HepG2 (cell line): ENCODE data around the gene EVA1A.

Experiments used
- TF ChIP-seq, protein P1 (sequence below): sonication (generic); formaldehyde crosslinking; IDR thresholded peaks from 2 replicates; pipeline ENCODE4 v1.5.0; 2020; ENCODE audit warnings: mild to moderate bottlenecking, missing genetic modification reagents, moderate library complexity
- TF ChIP-seq, protein P2 (sequence below): sonication (generic); formaldehyde crosslinking; IDR thresholded peaks from 2 replicates; pipeline ENCODE4 v1.4.0; 2020; ENCODE audit warnings: mild to moderate bottlenecking, missing genetic modification reagents

DNA sequence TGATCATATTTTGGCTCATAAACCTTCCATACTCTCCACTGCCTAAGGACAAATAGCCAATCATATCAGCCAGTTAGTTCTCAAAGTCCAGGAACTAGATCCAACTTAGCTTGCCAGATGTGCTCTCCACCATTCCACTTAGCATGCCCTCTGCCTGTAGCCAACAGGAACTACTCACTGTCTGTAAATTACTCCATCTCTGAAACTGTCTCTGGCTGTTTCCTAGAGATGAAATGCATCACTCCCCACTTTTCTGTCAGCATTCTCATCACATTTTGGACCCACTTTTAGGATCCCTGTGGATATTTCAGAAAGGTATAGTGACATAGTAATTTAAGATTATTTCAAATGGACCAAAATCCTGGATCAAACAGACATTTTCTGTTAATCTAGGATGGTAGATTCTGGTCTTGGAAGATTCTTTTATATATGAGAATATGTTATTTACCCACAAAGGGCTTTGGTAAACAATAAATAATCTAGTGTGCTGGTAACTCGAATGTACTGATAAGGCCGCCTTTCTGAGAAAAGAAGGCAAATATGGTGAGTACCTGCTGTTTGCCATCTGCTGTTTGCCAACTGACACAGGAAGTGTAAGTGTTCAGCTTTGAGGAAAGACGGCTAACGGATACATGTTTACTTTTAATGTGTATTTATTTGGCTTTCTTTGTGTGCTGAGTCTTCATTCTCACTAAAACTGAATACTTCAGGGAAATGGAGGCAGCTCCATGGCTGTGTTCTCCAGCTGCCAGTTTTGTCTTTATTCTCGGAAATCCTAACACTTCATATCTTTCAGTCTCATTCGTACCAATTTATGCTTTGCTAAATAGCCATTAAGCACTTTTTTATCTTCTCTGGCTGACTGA, 79.5 kb downstream of the EVA1A start:
- TF ChIP-seq, protein P1, sequence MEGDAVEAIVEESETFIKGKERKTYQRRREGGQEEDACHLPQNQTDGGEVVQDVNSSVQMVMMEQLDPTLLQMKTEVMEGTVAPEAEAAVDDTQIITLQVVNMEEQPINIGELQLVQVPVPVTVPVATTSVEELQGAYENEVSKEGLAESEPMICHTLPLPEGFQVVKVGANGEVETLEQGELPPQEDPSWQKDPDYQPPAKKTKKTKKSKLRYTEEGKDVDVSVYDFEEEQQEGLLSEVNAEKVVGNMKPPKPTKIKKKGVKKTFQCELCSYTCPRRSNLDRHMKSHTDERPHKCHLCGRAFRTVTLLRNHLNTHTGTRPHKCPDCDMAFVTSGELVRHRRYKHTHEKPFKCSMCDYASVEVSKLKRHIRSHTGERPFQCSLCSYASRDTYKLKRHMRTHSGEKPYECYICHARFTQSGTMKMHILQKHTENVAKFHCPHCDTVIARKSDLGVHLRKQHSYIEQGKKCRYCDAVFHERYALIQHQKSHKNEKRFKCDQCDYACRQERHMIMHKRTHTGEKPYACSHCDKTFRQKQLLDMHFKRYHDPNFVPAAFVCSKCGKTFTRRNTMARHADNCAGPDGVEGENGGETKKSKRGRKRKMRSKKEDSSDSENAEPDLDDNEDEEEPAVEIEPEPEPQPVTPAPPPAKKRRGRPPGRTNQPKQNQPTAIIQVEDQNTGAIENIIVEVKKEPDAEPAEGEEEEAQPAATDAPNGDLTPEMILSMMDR (CRISPR knock-in tag): peak; percentile 76
- TF ChIP-seq, protein P2, sequence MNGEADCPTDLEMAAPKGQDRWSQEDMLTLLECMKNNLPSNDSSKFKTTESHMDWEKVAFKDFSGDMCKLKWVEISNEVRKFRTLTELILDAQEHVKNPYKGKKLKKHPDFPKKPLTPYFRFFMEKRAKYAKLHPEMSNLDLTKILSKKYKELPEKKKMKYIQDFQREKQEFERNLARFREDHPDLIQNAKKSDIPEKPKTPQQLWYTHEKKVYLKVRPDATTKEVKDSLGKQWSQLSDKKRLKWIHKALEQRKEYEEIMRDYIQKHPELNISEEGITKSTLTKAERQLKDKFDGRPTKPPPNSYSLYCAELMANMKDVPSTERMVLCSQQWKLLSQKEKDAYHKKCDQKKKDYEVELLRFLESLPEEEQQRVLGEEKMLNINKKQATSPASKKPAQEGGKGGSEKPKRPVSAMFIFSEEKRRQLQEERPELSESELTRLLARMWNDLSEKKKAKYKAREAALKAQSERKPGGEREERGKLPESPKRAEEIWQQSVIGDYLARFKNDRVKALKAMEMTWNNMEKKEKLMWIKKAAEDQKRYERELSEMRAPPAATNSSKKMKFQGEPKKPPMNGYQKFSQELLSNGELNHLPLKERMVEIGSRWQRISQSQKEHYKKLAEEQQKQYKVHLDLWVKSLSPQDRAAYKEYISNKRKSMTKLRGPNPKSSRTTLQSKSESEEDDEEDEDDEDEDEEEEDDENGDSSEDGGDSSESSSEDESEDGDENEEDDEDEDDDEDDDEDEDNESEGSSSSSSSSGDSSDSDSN (CRISPR knock-in tag): no peak; the same call in 1 of the 2 replicates
